ENCODE data around the gene KAT14.
A peak's percentile ranks its signal among the peaks of the same experiment; 100 is the strongest.

KAT14 gene

DNA sequence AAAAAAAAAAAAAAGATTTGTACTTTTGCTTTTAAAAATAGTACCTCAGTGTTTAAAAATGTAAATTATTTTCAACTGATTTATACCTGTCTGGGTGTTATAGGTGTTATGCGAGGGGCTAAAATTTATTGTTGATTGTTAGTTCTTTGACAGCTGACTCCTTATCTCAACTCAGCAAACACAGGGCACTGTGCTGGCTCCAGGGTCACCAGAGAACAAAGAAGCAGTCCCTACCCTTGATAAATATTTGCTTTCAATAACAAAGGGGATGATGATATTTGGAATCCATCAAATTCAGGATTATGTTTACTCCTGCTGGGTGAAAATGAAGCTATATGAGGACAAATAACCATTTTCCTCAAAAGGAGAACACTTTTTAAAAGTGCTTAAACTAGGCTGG lies 34.2 kb upstream of the KAT14 start:
- TF ChIP-seq POLR2AphosphoS5 (IDR thresholded peaks at IDR 0.05; ENCODE audit: low read depth, low read length): no peak
- TF ChIP-seq SIN3A (IDR thresholded peaks at IDR 0.05; ENCODE audit: borderline replicate concordance, insufficient read depth, low read length): no peak
- no peak for TF ChIP-seq TAF1 (IDR thresholded peaks at IDR 0.05; ENCODE audit: borderline replicate concordance, insufficient read depth, low read length)
- no peak for TF ChIP-seq FOXP2 (optimal IDR thresholded peaks at IDR 0.05; ENCODE audit: borderline replicate concordance, extremely low read depth, extremely low read length, insufficient read depth)
- TF ChIP-seq, protein P1, sequence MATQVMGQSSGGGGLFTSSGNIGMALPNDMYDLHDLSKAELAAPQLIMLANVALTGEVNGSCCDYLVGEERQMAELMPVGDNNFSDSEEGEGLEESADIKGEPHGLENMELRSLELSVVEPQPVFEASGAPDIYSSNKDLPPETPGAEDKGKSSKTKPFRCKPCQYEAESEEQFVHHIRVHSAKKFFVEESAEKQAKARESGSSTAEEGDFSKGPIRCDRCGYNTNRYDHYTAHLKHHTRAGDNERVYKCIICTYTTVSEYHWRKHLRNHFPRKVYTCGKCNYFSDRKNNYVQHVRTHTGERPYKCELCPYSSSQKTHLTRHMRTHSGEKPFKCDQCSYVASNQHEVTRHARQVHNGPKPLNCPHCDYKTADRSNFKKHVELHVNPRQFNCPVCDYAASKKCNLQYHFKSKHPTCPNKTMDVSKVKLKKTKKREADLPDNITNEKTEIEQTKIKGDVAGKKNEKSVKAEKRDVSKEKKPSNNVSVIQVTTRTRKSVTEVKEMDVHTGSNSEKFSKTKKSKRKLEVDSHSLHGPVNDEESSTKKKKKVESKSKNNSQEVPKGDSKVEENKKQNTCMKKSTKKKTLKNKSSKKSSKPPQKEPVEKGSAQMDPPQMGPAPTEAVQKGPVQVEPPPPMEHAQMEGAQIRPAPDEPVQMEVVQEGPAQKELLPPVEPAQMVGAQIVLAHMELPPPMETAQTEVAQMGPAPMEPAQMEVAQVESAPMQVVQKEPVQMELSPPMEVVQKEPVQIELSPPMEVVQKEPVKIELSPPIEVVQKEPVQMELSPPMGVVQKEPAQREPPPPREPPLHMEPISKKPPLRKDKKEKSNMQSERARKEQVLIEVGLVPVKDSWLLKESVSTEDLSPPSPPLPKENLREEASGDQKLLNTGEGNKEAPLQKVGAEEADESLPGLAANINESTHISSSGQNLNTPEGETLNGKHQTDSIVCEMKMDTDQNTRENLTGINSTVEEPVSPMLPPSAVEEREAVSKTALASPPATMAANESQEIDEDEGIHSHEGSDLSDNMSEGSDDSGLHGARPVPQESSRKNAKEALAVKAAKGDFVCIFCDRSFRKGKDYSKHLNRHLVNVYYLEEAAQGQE (IDR thresholded peaks at IDR 0.05; ENCODE audit: insufficient read depth in 1 of 2, low read depth in 2 of 2, low read length in 2 of 2): no peak

DNA sequence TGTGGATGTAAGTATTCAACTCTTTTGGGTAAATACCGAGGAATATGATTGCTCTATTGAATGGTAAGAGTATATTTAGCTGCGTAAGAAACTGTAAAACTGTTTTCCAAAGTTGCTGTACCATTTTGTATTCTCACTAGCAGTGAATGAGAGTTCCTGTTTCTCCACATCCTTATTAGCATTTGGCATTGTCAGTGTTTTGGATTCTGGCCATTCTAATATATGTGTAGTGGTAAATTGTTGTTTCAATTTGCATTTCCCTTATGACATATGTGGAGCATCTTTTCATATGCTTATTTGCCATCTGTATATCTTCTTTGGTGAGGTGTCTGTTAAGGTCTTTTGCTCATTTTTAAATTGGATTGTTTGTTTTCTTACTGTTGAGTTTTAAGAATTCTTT lies 29.3 kb upstream of the KAT14 start:
- TF ChIP-seq, protein P1 (IDR thresholded peaks at IDR 0.05; ENCODE audit: insufficient read depth in 1 of 2, low read depth in 2 of 2, low read length in 2 of 2): no peak

DNA sequence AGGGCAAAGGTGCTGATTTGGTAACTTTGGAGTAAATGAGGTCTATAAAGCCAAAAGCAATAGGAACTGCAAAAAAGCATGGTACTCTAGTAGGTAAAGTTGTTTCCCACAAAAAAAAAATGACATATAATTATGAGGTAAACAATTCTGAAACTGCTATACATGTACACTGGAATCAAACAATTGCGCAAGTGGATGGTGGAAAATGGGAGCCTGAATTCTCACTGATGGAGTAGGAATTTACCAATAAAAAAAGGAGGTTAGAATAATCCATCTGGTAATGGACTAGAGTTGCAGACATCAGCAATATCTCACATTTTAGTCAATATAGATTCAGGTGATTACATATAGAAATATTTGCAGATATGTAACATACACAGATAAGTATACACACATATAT lies 5.0 kb upstream of the KAT14 start:
- TF ChIP-seq FOXP2 (optimal IDR thresholded peaks at IDR 0.05; ENCODE audit: borderline replicate concordance, extremely low read depth, extremely low read length, insufficient read depth) (no peak), SIN3A (IDR thresholded peaks at IDR 0.05; ENCODE audit: borderline replicate concordance, insufficient read depth, low read length) (no peak), TAF1 (IDR thresholded peaks at IDR 0.05; ENCODE audit: borderline replicate concordance, insufficient read depth, low read length) (no peak), POLR2AphosphoS5 (IDR thresholded peaks at IDR 0.05; ENCODE audit: low read depth, low read length) (no peak)
- TF ChIP-seq, protein P1 (IDR thresholded peaks at IDR 0.05; ENCODE audit: insufficient read depth in 1 of 2, low read depth in 2 of 2, low read length in 2 of 2): no peak

DNA sequence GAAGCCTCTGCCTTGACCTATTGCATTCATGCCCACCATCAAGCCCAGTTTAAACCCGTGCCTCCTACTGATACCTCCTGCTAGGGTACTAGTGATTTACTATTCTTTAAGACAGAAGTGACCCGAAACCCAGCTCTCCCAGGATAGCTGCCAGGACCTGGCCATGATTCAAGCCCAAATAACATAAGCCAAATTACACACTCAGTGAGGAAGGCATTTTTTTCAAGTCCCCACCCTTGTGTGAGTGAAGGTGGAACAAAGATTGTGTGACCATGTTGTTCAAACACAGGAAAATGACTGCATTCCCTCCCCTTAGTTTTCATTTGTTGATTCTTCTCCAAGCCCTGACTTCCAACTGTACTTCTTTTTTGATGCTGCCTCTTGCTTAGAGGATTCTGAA lies 3.7 kb upstream of the KAT14 start:
- TF ChIP-seq, protein P1 (IDR thresholded peaks at IDR 0.05; ENCODE audit: insufficient read depth in 1 of 2, low read depth in 2 of 2, low read length in 2 of 2): no peak
- TF ChIP-seq TAF1 (IDR thresholded peaks at IDR 0.05; ENCODE audit: borderline replicate concordance, insufficient read depth, low read length): no peak
- TF ChIP-seq FOXP2 (optimal IDR thresholded peaks at IDR 0.05; ENCODE audit: borderline replicate concordance, extremely low read depth, extremely low read length, insufficient read depth): no peak
- no peak for TF ChIP-seq SIN3A (IDR thresholded peaks at IDR 0.05; ENCODE audit: borderline replicate concordance, insufficient read depth, low read length)

GRCh38 chr20:18138266-18138582 lies 561 bp downstream of the KAT14 start:
- TF ChIP-seq POLR2AphosphoS5 (IDR thresholded peaks at IDR 0.05; ENCODE audit: low read depth, low read length) (no peak), TAF1 (IDR thresholded peaks at IDR 0.05; ENCODE audit: borderline replicate concordance, insufficient read depth, low read length) (0 out of 2 replicates have a peak, but pooled peaks have one; percentile 1)
